ENCODE measurements around the gene FNDC5.
A peak's percentile ranks its signal among the peaks of the same experiment; 100 is the strongest.

FNDC5 gene

GRCh38 chr1:32830092-32830852 lies 40.4 kb downstream of the FNDC5 start:
- no peak overlapping the region for H3K4me3 ChIP-seq (ENCODE audit: low read length)

GRCh38 chr1:32828341-32828740 lies 42.4 kb downstream of the FNDC5 start:
- no peak overlapping the region for H3K4me3 ChIP-seq (ENCODE audit: low read length)
- DNase-seq (ENCODE audit: low read depth, low spot score), result peak; percentile 14

More at GRCh38 chr1:32830092-32830852, 40.4 kb downstream of the FNDC5 start:
- DNase-seq (ENCODE audit: low read depth, low spot score), result peak; percentile 32

- no peak overlapping the region for H3K4me3 ChIP-seq (ENCODE audit: low read length)
- DNase-seq (ENCODE audit: low read depth, low spot score), result no peak
Measured at GRCh38 chr1:32825181-32825580, 45.5 kb downstream of the FNDC5 start.

- H3K4me3 ChIP-seq (ENCODE audit: low read length), result peak overlapping the region; percentile 81
- DNase-seq (ENCODE audit: low read depth, low spot score), result peak; percentile 74
Measured at GRCh38 chr1:32818804-32819541, 51.7 kb downstream of the FNDC5 start.

GRCh38 chr1:32817815-32818786 lies 52.6 kb downstream of the FNDC5 start:
- peak overlapping the region; percentile 81 for H3K4me3 ChIP-seq (ENCODE audit: low read length)
- peak; percentile 45 for DNase-seq (ENCODE audit: low read depth, low spot score)

GRCh38 chr1:32817159-32817814 lies 53.4 kb downstream of the FNDC5 start, which contains the start of the genes S100PBP and YARS1:
TSS of gene S100PBP (plus strand) at chr1:32817653. CDS start at chr1:32826100, 8,447 bp downstream.
TSS of gene YARS1 (minus strand) at chr1:32817358. CDS start at chr1:32817244, 114 bp downstream.
- peak; percentile 98 for DNase-seq (ENCODE audit: low read depth, low spot score)
- H3K4me3 ChIP-seq (ENCODE audit: low read length), result peak within 1 kb of the TSS; percentile 81

- peak overlapping the region; percentile 81 for H3K4me3 ChIP-seq (ENCODE audit: low read length)
- no peak for DNase-seq (ENCODE audit: low read depth, low spot score)
Measured at GRCh38 chr1:32816676-32817158, 54.0 kb downstream of the FNDC5 start.

GRCh38 chr1:32813941-32814739 lies 56.6 kb downstream of the FNDC5 start:
- DNase-seq (ENCODE audit: low read depth, low spot score), result no peak
- no peak overlapping the region for H3K4me3 ChIP-seq (ENCODE audit: low read length)
